GM23338 (cell line): Measurements from ENCODE around the gene TENM4. TPM values are rescaled to one million over a fixed set of nuclear protein-coding genes. Genes with fewer than 3 reads are reported as not detected.

Experiments used
- ATAC-seq: fragments of 200-7000 bp; cut with Tn5 transposase; 3 replicates; pipeline ENCODE4 v1.9.1; 2020
- DNase-seq: peaks from one replicate; pipeline ENCODE4 v3.0.0-alpha.2; 2015; ENCODE audit warnings: low spot score
- H2AFZ ChIP-seq: fragments of 200-600 bp; sonication (generic); 2 replicates; pipeline ENCODE4 v1.8.0; 2016; ENCODE audit warnings: antibody characterized with exemption, mild to moderate bottlenecking, moderate library complexity
- H3F3A ChIP-seq: fragments of 200-600 bp; sonication (generic); replicated peaks from 2 replicates; pipeline ENCODE4 v1.8.0; 2017; ENCODE audit warnings: antibody characterized with exemption, mixed run types, low read depth
- H3K27ac ChIP-seq: fragments of 200-600 bp; sonication (generic); 2 replicates; pipeline ENCODE4 v1.6.1; 2016; ENCODE audit warnings: low read depth
- H3K27me3 ChIP-seq: fragments of 200-600 bp; sonication (generic); 2 replicates; pipeline ENCODE4 v1.8.0; 2016; ENCODE audit warnings: mild to moderate bottlenecking, mixed run types, moderate library complexity; ENCODE audit not compliant: insufficient read depth
- H3K36me3 ChIP-seq: fragments of 200-600 bp; sonication (generic); 2 replicates; pipeline ENCODE4 v1.8.0; 2016; ENCODE audit warnings: mild to moderate bottlenecking; ENCODE audit not compliant: insufficient read depth
- H3K4me1 ChIP-seq: fragments of 200-600 bp; sonication (generic); 2 replicates; pipeline ENCODE4 v1.8.0; 2016; ENCODE audit warnings: mild to moderate bottlenecking, moderate library complexity; ENCODE audit not compliant: insufficient read depth
- H3K4me2 ChIP-seq: fragments of 200-600 bp; sonication (generic); 2 replicates; pipeline ENCODE4 v1.7.1; 2017; ENCODE audit warnings: mixed run types
- H3K4me3 ChIP-seq: fragments of 200-600 bp; sonication (generic); 2 replicates; pipeline ENCODE4 v1.6.1; 2016; ENCODE audit warnings: mixed run types
- H3K79me2 ChIP-seq: fragments of 200-600 bp; sonication (generic); replicated peaks from 2 replicates; pipeline ENCODE4 v1.8.0; 2017; ENCODE audit warnings: mild to moderate bottlenecking; ENCODE audit not compliant: insufficient read depth
- H3K9me2 ChIP-seq: fragments of 200-600 bp; sonication (generic); 2 replicates; pipeline ENCODE4 v1.8.0; 2017; ENCODE audit not compliant: insufficient read depth
- H4K20me1 ChIP-seq: fragments of 200-600 bp; sonication (generic); replicated peaks from 2 replicates; pipeline ENCODE4 v1.8.0; 2017; ENCODE audit warnings: mild to moderate bottlenecking; ENCODE audit not compliant: insufficient read depth
- H3K27ac Mint-ChIP-seq: 2 replicates; pipeline ENCODE4 v1.8.0; 2020; ENCODE audit warnings: inconsistent platforms, mild to moderate bottlenecking, moderate library complexity, mixed read lengths
- H3K27me3 Mint-ChIP-seq: 3 replicates; pipeline ENCODE4 v1.8.0; 2022; ENCODE audit warnings: low read depth, mild to moderate bottlenecking, moderate library complexity, mixed read lengths, inconsistent platforms; ENCODE audit not compliant: insufficient read depth, poor library complexity
- H3K36me3 Mint-ChIP-seq: 3 replicates; pipeline ENCODE4 v1.8.0; 2021; ENCODE audit warnings: low read depth, mild to moderate bottlenecking, inconsistent platforms, moderate library complexity, mixed read lengths
- H3K4me1 Mint-ChIP-seq: 3 replicates; pipeline ENCODE4 v1.8.0; 2020; ENCODE audit warnings: mild to moderate bottlenecking, inconsistent platforms, mixed read lengths
- H3K4me3 Mint-ChIP-seq: 3 replicates; pipeline ENCODE4 v1.8.0; 2021; ENCODE audit warnings: moderate library complexity, mild to moderate bottlenecking, inconsistent platforms, mixed read lengths
- H3K9me3 Mint-ChIP-seq: 3 replicates; pipeline ENCODE4 v1.8.0; 2020; ENCODE audit warnings: moderate library complexity, mild to moderate bottlenecking, inconsistent platforms, mixed read lengths
- CTCF ChIP-seq, 2 experiments: fragments of 200-600 bp in 1 of 2; sonication (generic) in 1 of 2; conservative IDR thresholded peaks; 2 replicates each; pipeline versions ENCODE4 v1.5.1 to v1.6.1; 2016 to 2017; ENCODE audit warnings: antibody characterized with exemption in 2 of 2, low read depth in 2 of 2, mild to moderate bottlenecking in 2 of 2, moderate library complexity in 1 of 2
- ETS1 ChIP-seq: IDR thresholded peaks from 2 replicates; pipeline ENCODE4 v1.6.1; 2016; ENCODE audit warnings: antibody characterized with exemption
- JUNB ChIP-seq: IDR thresholded peaks from one replicate; pipeline ENCODE4 v1.6.1; 2016; ENCODE audit warnings: antibody characterized with exemption; ENCODE audit not compliant: unreplicated experiment
- NANOG ChIP-seq: IDR thresholded peaks from 2 replicates; pipeline ENCODE4 v1.6.1; 2016; ENCODE audit warnings: antibody characterized with exemption, borderline replicate concordance
- POLR2AphosphoS5 ChIP-seq: IDR thresholded peaks from 2 replicates; pipeline ENCODE4 v1.6.1; 2016; ENCODE audit warnings: antibody characterized with exemption, low read depth
- ZNF331 ChIP-seq: fragments of 250-450 bp; sonication (Bioruptor Pico); IDR thresholded peaks from 2 replicates; pipeline ENCODE4 v1.5.0; 2020; ENCODE audit warnings: low read depth, mild to moderate bottlenecking, moderate library complexity
- ZNF462 ChIP-seq: fragments of 250-450 bp; sonication (Bioruptor Pico); IDR thresholded peaks from 2 replicates; pipeline ENCODE4 v1.5.0; 2020; ENCODE audit warnings: mild to moderate bottlenecking, moderate library complexity
- polyA plus RNA-seq: library from polyadenylated mRNA; unstranded; fragments of >200 nt; fragmentation: Nextera tagmentation; extraction: Ambion mirVana; gene quantifications from 2 replicates; pipeline ENCODE4 v1.2.1, GENCODE V29; 2016
- total RNA-seq: library from RNA; depleted of rRNA; stranded (reverse); fragments of >200 nt; shearing (Covaris generic); gene quantifications from 2 replicates; pipeline ENCODE4 v1.2.3, GENCODE V29; 2014

TENM4 gene
- total and polyA plus RNA-seq, 2 experiments from 2014 or later, result 7.3 TPM

GRCh38 chr11:78722786-78723185 is 718.0 kb downstream of the TENM4 start (continued):
- no peak for TF ChIP-seq ZNF462 (CRISPR knock-in tag)
- no peak for TF ChIP-seq CTCF (conservative IDR thresholded peaks at IDR 0.05; ENCODE audit: low read depth in 2 of 2)
- TF ChIP-seq ZNF331 (CRISPR knock-in tag), result no peak

GRCh38 chr11:78720281-78720989 is 720.4 kb downstream of the TENM4 start:
- H3K4me1 ChIP-seq, result no peaks in the 10 kb centered on the region
- H3K27ac Mint-ChIP-seq, result no peak overlapping the region
- H3K27me3 Mint-ChIP-seq, result peaks cover 2% of the 10 kb centered on the region
- no peak overlapping the region for H3K27ac ChIP-seq
- no peaks in the 10 kb centered on the region for H3K9me3 Mint-ChIP-seq
- no peak overlapping the region for H3K4me3 Mint-ChIP-seq
- no peak for ATAC-seq
- H3K4me3 ChIP-seq, result no peak overlapping the region
- no peaks in the 10 kb centered on the region for H3K9me2 ChIP-seq
- H3K79me2 ChIP-seq, result no peaks in the 10 kb centered on the region
- H4K20me1 ChIP-seq, result no peaks in the 10 kb centered on the region
- no peaks in the 10 kb centered on the region for H3F3A ChIP-seq
- H3K36me3 Mint-ChIP-seq, result no peaks in the 10 kb centered on the region
- TF ChIP-seq NANOG (no peak), JUNB (no peak), POLR2AphosphoS5 (no peak), ETS1 (no peak)
- DNase-seq, result no peak
- no peaks in the 10 kb centered on the region for H3K27me3 ChIP-seq
- H3K4me1 Mint-ChIP-seq, result no peaks in the 10 kb centered on the region; the same call in 2 of the 3 replicates
- no peak overlapping the region for H2AFZ ChIP-seq
- H3K4me2 ChIP-seq, result no peak overlapping the region
- H3K36me3 ChIP-seq, result no peaks in the 10 kb centered on the region
